HG02571 (cell line): ENCODE results near the gene C4B.
"Not testable (repeated sequence)": the region's sequence is repeated elsewhere in the genome, so short reads cannot be mapped to it uniquely, and the experiment has no call there.

Experiments used
- ATAC-seq: cut with Tn5 transposase; IDR thresholded peaks from one replicate; pipeline ENCODE4 v1.9.1; 2021; ENCODE audit warnings: mild to moderate bottlenecking, moderate library complexity; ENCODE audit not compliant: unreplicated experiment

The C4B gene

GRCh38 chr6:32049736-32050135 is 35.1 kb downstream of the C4B start:
- not testable (repeated sequence) for ATAC-seq

- ATAC-seq = no peak
These were observed 36.0 kb downstream of the C4B start for GRCh38 chr6:32050562-32050961.

- not testable (repeated sequence) for ATAC-seq
These were observed 38.0 kb downstream of the C4B start for GRCh38 chr6:32052626-32053025.

GRCh38 chr6:32053314-32053713 is 38.7 kb downstream of the C4B start:
- ATAC-seq = not testable (repeated sequence)

- not testable (repeated sequence) for ATAC-seq
These were observed 41.2 kb downstream of the C4B start for GRCh38 chr6:32055756-32056155.

GRCh38 chr6:32056254-32056653 is 41.7 kb downstream of the C4B start:
- no peak for ATAC-seq

- ATAC-seq = no peak
These were observed 43.4 kb downstream of the C4B start for GRCh38 chr6:32057966-32058365.

- no peak for ATAC-seq
These were observed 43.9 kb downstream of the C4B start for GRCh38 chr6:32058511-32058963.

- ATAC-seq = no peak
These were observed 46.5 kb downstream of the C4B start for GRCh38 chr6:32060966-32061655.

GRCh38 chr6:32064706-32065105 is 50.1 kb downstream of the C4B start:
- ATAC-seq = no peak

- not testable (repeated sequence) for ATAC-seq
These were observed 52.9 kb downstream of the C4B start for GRCh38 chr6:32067521-32067920.

- not testable (repeated sequence) for ATAC-seq
These were observed 53.7 kb downstream of the C4B start for GRCh38 chr6:32068315-32068714.

- no peak for ATAC-seq
These were observed 54.3 kb downstream of the C4B start for GRCh38 chr6:32068867-32069266.

GRCh38 chr6:32069460-32069859 is 54.9 kb downstream of the C4B start:
- no peak for ATAC-seq

- ATAC-seq = no peak
These were observed 55.4 kb downstream of the C4B start for GRCh38 chr6:32069878-32070515.

GRCh38 chr6:32070814-32071543 is 56.4 kb downstream of the C4B start:
- no peak for ATAC-seq

GRCh38 chr6:32073101-32073500 is 58.5 kb downstream of the C4B start:
- ATAC-seq = no peak

GRCh38 chr6:32073613-32074012 is 59.0 kb downstream of the C4B start:
- ATAC-seq = no peak

- ATAC-seq = no peak
These were observed 60.5 kb downstream of the C4B start for GRCh38 chr6:32074996-32075532.

- no peak for ATAC-seq
These were observed 61.2 kb downstream of the C4B start for GRCh38 chr6:32075781-32076180.

GRCh38 chr6:32076321-32076809 is 61.8 kb downstream of the C4B start:
- no peak for ATAC-seq
